Endothelial cell of umbilical vein (primary cell): ENCODE data around the gene MYH14. TPM values are rescaled to one million over a fixed set of nuclear protein-coding genes. Genes with fewer than 3 reads are reported as not detected.

ENCODE experiments used
- BruUV-seq: library from RNA; stranded (reverse); fragments of 400-500 nt; replicated peaks from 2 replicates; lab custom pipeline; 2021; lab: Mats Ljungman, UMichigan
- CTCF ChIA-PET: fragments of 300-600, 350-600 bp; sonication (Branson Sonifier 250); formaldehyde crosslinking; loops from one replicate; lab custom pipeline; 2021; ENCODE audit warnings: antibody characterized with exemption, inconsistent platforms; lab: Charles Lee
- POLR2A ChIA-PET: fragments of 300-600, 350-600 bp; sonication (Branson Sonifier 250); formaldehyde crosslinking; loops from one replicate; lab custom pipeline; 2021; ENCODE audit warnings: antibody characterized with exemption, inconsistent platforms; lab: Charles Lee
- DNase-seq: peaks from one replicate; pipeline ENCODE4 v3.0.0-alpha.2; 2011; ENCODE audit warnings: low read depth, low spot score
- FAIRE-seq: peaks from 2 replicates; lab custom pipeline; 2011; peaks lifted over from hg19 to GRCh38; lab: Jason Lieb, UNC
- H2AFZ ChIP-seq: 2 replicates; pipeline ENCODE4 v1.6.0; 2012; ENCODE audit warnings: low read depth, low read length, control low read depth, inconsistent platforms
- H3K27ac ChIP-seq: 2 replicates; pipeline ENCODE4 v1.5.1; 2011; ENCODE audit warnings: low read depth, mild to moderate bottlenecking, control low read depth, low read length, moderate library complexity; ENCODE audit not compliant: insufficient read depth
- H3K27me3 ChIP-seq, 2 experiments: 2 replicates each; pipeline versions ENCODE4 v1.6.0 to v1.6.1; 2011; ENCODE audit warnings: low read length in 2 of 2, mixed read lengths in 1 of 2; ENCODE audit not compliant: control insufficient read depth in 2 of 2, insufficient read depth in 2 of 2
- H3K36me3 ChIP-seq, 2 experiments: 2 replicates in 1 of 2; 3 replicates in 1 of 2; pipeline ENCODE4 v1.5.1; 2011; ENCODE audit warnings: low read length in 2 of 2, mild to moderate bottlenecking in 1 of 2, moderate library complexity in 1 of 2; ENCODE audit not compliant: control insufficient read depth in 2 of 2, insufficient read depth in 2 of 2; ENCODE audit errors: extremely low read depth in 1 of 2
- H3K4me1 ChIP-seq: 3 replicates; pipeline ENCODE4 v1.5.1; 2011; ENCODE audit warnings: mild to moderate bottlenecking, low read length; ENCODE audit not compliant: control insufficient read depth, insufficient read depth; ENCODE audit errors: extremely low read depth
- H3K4me2 ChIP-seq: 2 replicates; pipeline ENCODE4 v1.6.1; 2011; ENCODE audit warnings: low read length, control low read depth, mixed read lengths; ENCODE audit not compliant: insufficient read depth
- H3K4me3 ChIP-seq, 3 experiments: fragments of 200-600 bp in 1 of 3; sonication (generic), shearing (Covaris generic) in 1 of 3; replicated peaks in 1 of 3; 2 replicates each; pipeline ENCODE4 v1.5.1; 2011 to 2016; ENCODE audit warnings: control low read depth in 3 of 3, low read length in 3 of 3, mild to moderate bottlenecking in 2 of 3, inconsistent platforms in 1 of 3, low read depth in 1 of 3, moderate library complexity in 1 of 3; ENCODE audit not compliant: insufficient read depth in 1 of 3
- H3K79me2 ChIP-seq: 2 replicates; pipeline ENCODE4 v1.6.0; 2012; ENCODE audit warnings: low read length, inconsistent platforms; ENCODE audit not compliant: control insufficient read depth, insufficient read depth
- H3K9ac ChIP-seq: replicated peaks from 2 replicates; pipeline ENCODE3; 2011; ENCODE audit warnings: low read length, control low read depth; ENCODE audit not compliant: insufficient read depth; ENCODE audit errors: extremely low read depth
- H3K9me1 ChIP-seq: replicated peaks from 3 replicates; pipeline ENCODE4 v1.6.0; 2011; ENCODE audit warnings: mild to moderate bottlenecking, low read length; ENCODE audit not compliant: control insufficient read depth, insufficient read depth; ENCODE audit errors: extremely low read depth
- H3K9me3 ChIP-seq: replicated peaks from 2 replicates; pipeline ENCODE4 v1.5.1; 2012; ENCODE audit warnings: low read length, inconsistent platforms; ENCODE audit not compliant: control insufficient read depth, insufficient read depth
- H4K20me1 ChIP-seq: replicated peaks from 2 replicates; pipeline ENCODE3; 2011; ENCODE audit warnings: mild to moderate bottlenecking, low read length; ENCODE audit not compliant: control insufficient read depth, insufficient read depth; ENCODE audit errors: extremely low read depth
- EZH2 ChIP-seq: IDR thresholded peaks from 2 replicates; pipeline ENCODE4 v1.6.1; 2012; ENCODE audit warnings: borderline replicate concordance, low read depth, mild to moderate bottlenecking, moderate library complexity, low read length, inconsistent platforms; ENCODE audit not compliant: severe bottlenecking
- FOS ChIP-seq: IDR thresholded peaks from 2 replicates; pipeline ENCODE4 v1.6.1; 2011; ENCODE audit warnings: mild to moderate bottlenecking, low read length, moderate library complexity, borderline replicate concordance; ENCODE audit not compliant: insufficient read depth
- GATA2 ChIP-seq: IDR thresholded peaks from 2 replicates; pipeline ENCODE4 v1.7.0; 2011; ENCODE audit warnings: low read depth, mild to moderate bottlenecking, moderate library complexity, mixed read lengths, low read length; ENCODE audit not compliant: insufficient read length, insufficient read depth
- JUN ChIP-seq: IDR thresholded peaks from 2 replicates; pipeline ENCODE4 v1.6.1; 2011; ENCODE audit warnings: borderline replicate concordance, low read depth; ENCODE audit not compliant: insufficient read length, insufficient read depth
- MYC ChIP-seq: IDR thresholded peaks from one replicate; pipeline ENCODE4 v1.6.1; 2011; ENCODE audit warnings: mild to moderate bottlenecking, low read depth, low read length
- POLR2A ChIP-seq: IDR thresholded peaks from 2 replicates; pipeline ENCODE4 v1.6.1; 2012; ENCODE audit warnings: low read depth, mild to moderate bottlenecking, control low read depth, low read length
- POLR2AphosphoS5 ChIP-seq: IDR thresholded peaks from 2 replicates; pipeline ENCODE4 v1.6.1; 2012; ENCODE audit warnings: low read depth, mild to moderate bottlenecking, control low read depth, low read length, moderate library complexity; ENCODE audit not compliant: insufficient read depth
- dilution Hi-C: fragments of 300-500 bp; cut with MboI; formaldehyde crosslinking; loops from one replicate; pipeline ENCODE4 v1.15.0; 2019; ENCODE audit warnings: low sequenced_read_pairs; ENCODE audit not compliant: extremely low pct_ligation_motif_present
- intact Hi-C: fragments of 100-400 bp; cut with micrococcal nuclease; formaldehyde crosslinking; loops from one replicate; pipeline ENCODE4 v1.10.0; 2022
- polyA plus RNA-seq, 4 experiments: library from polyadenylated mRNA; depleted of rRNA in 3 of 4; stranded (reverse) in 3 of 4; unstranded in 1 of 4; fragments of >200 nt; gene quantifications; 2 replicates each; pipeline versions ENCODE4 v1.2.1 to v1.2.3, GENCODE V29; 2011 to 2012; ENCODE audit warnings: missing spikeins in 1 of 4
- total RNA-seq: library from RNA; stranded (reverse); gene quantifications from 2 replicates; pipeline ENCODE4 v1.2.3, GENCODE V29; 2021
- TF ChIP-seq, protein P1 (sequence below), 2 donors: IDR thresholded peaks; 1 replicate in 1 of 2; 2 replicates in 1 of 2; pipeline ENCODE4 v1.5.1; 2011; ENCODE audit warnings: low read length in 2 of 2, mild to moderate bottlenecking in 2 of 2, moderate library complexity in 2 of 2, control low read depth in 1 of 2, inconsistent platforms in 1 of 2, low read depth in 1 of 2; ENCODE audit not compliant: insufficient read depth in 1 of 2; ENCODE audit errors: extremely low read depth in 1 of 2
- TF ChIP-seq, protein P2 (sequence below): IDR thresholded peaks from 2 replicates; pipeline ENCODE4 v1.6.1; 2011; ENCODE audit not compliant: insufficient read depth, insufficient read length

MYH14 gene
- total and polyA plus RNA-seq, 2 donors (not counting 3 experiments of a cell fraction or from before 2014, with no cell fraction given) = 0.13 TPM; not detected in 1

DNA sequence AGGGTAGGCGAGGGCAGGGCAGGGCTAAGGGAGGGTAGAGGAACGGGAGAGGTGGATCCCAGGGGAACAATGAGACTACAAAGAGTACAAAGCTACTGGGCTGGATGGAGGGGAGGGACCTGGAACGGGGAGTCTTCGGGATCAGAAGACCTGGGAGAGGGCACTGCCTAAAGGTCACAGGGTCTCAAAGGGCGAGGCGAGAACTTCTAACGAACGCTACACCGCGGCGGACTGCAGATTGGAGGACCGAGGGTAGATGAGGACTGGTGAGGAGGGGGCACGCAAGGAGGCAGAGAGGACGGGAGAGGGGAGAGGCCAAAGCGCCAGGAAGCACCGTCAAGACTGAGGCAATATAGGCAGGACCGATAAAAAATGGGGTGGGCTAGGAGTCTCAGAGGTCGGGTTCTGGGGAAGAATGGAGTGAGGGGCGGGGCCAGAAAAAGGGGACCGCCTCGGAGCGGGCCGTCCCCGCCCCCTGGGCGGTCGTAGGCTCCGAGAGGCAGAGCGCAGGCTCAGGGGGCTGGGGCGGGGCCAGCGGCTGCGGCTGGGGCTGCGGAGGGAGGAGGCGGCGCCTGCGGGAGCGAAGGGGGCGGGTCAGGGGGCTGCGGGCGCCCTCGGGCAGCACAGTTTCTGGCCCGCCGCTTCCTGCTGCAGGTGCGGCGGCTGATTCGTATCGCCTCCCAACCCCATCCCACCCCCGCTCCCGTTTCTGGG is 127.1 kb downstream of the MYH14 start:
- peak overlapping the region; percentile 46 for H3K4me2 ChIP-seq
- no peaks in the 10 kb centered on the region for H3K9me3 ChIP-seq
- FAIRE-seq = peak; percentile 79
- no peak overlapping the region for H3K9ac ChIP-seq
- H3K4me1 ChIP-seq = peaks cover 9% of the 10 kb centered on the region
- CTCF ChIA-PET = no interaction called here
- TF ChIP-seq EZH2 (no peak), JUN (no peak), GATA2 (no peak), POLR2A (no peak), POLR2AphosphoS5 (no peak), MYC (no peak), FOS (no peak)
- TF ChIP-seq, protein P1, sequence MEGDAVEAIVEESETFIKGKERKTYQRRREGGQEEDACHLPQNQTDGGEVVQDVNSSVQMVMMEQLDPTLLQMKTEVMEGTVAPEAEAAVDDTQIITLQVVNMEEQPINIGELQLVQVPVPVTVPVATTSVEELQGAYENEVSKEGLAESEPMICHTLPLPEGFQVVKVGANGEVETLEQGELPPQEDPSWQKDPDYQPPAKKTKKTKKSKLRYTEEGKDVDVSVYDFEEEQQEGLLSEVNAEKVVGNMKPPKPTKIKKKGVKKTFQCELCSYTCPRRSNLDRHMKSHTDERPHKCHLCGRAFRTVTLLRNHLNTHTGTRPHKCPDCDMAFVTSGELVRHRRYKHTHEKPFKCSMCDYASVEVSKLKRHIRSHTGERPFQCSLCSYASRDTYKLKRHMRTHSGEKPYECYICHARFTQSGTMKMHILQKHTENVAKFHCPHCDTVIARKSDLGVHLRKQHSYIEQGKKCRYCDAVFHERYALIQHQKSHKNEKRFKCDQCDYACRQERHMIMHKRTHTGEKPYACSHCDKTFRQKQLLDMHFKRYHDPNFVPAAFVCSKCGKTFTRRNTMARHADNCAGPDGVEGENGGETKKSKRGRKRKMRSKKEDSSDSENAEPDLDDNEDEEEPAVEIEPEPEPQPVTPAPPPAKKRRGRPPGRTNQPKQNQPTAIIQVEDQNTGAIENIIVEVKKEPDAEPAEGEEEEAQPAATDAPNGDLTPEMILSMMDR (IDR thresholded peaks at IDR 0.05; ENCODE audit: extremely low read depth in 1 of 2, insufficient read depth in 1 of 2, low read depth in 1 of 2, low read length in 2 of 2) = no peak
- TF ChIP-seq, protein P2, sequence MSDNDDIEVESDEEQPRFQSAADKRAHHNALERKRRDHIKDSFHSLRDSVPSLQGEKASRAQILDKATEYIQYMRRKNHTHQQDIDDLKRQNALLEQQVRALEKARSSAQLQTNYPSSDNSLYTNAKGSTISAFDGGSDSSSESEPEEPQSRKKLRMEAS = no peak
- POLR2A ChIA-PET = no interaction called here
- peaks cover 32 to 35% of the 10 kb centered on the region in 2 experiments for H3K27me3 ChIP-seq
- no peaks in the 10 kb centered on the region for H4K20me1 ChIP-seq
- no peaks in the 10 kb centered on the region for H3K36me3 ChIP-seq
- BruUV-seq = no TSS peak
- H2AFZ ChIP-seq = peak overlapping the region; percentile 79
- dilution Hi-C loops (no loop called here), intact Hi-C loops (loop anchor here (5.0 kb wide), 1 partner anchor 327 kb away; no protein-coding TSS in a partner anchor)
- no peaks in the 10 kb centered on the region for H3K9me1 ChIP-seq
- peak; percentile 68 for DNase-seq
- H3K27ac ChIP-seq = no peak overlapping the region
- peak overlapping the region in 2 of 3 experiments; percentile 34 to 36 for H3K4me3 ChIP-seq
- no peaks in the 10 kb centered on the region for H3K79me2 ChIP-seq
